Activated T-cell treated with anti-CD3 and anti-CD28 coated beads, Interleukin-2, amount 50 U/mL, for 24 hours (primary cell): ENCODE data around the gene OSM.

Source experiments
- DNase-seq: peaks from one replicate; pipeline ENCODE4 v3.0.0-alpha.2; 2020
- H3K27ac Mint-ChIP-seq: 2 replicates; pipeline ENCODE4 v1.8.0; 2020; ENCODE audit warnings: mild to moderate bottlenecking, mixed read lengths
- H3K27me3 Mint-ChIP-seq: 2 replicates; pipeline ENCODE4 v1.8.0; 2020; ENCODE audit warnings: mixed read lengths
- H3K36me3 Mint-ChIP-seq: 2 replicates; pipeline ENCODE4 v1.8.0; 2020; ENCODE audit warnings: low read depth, mixed read lengths
- H3K4me1 Mint-ChIP-seq: 2 replicates; pipeline ENCODE4 v1.8.0; 2020; ENCODE audit warnings: low read depth, mixed read lengths
- H3K4me3 Mint-ChIP-seq: 2 replicates; pipeline ENCODE4 v1.8.0; 2020; ENCODE audit warnings: mild to moderate bottlenecking, moderate library complexity, mixed read lengths
- H3K9me3 Mint-ChIP-seq: 2 replicates; pipeline ENCODE4 v1.8.0; 2020; ENCODE audit warnings: mixed read lengths

Gene OSM

DNA sequence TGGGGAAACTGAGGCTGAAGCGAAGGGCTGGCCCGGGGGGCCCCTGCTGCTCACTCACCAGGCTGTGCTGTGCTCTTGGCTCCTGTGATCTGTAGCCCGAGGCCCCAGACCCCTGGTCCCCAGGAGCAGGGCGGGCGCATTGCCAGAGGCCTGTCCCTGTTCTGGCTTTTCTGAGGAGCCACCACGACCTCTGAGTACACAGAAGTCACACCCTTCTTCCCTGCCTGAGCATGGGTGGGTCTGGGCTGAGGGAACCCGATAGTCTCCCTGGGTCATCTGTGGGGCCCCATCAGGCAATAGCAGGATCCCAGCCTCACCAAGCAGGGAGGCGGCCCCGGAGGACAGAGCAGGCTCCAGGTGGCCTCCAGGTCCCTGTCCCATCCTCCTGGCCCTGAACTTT lies 17.5 kb upstream of the OSM start:
- Mint-ChIP-seq H3K9me3 (no peaks in the 10 kb centered on the region), H3K27ac (no peak overlapping the region), H3K27me3 (no peaks in the 10 kb centered on the region), H3K36me3 (no peaks in the 10 kb centered on the region), H3K4me3 (no peak overlapping the region), H3K4me1 (peaks cover 29% of the 10 kb centered on the region)
- DNase-seq = no peak

DNA sequence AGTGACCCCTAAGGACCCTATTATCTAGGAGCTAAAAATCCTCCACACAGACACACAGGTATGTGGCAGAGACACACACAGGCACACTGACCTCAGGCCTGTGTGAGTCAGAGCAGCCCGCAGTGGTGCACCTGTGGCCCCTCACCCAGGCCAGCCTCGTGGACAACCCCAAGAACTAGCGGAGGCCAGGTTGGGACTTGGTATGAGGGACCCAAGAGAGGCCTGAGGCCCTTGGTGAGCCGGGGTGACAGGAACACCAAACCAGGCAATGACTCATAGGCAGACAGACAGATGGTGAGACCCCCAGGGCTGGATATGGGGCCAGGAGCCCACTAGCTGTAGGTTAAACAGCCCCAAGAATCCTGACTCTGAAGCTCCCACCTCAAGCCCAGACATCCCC lies 16.7 kb upstream of the OSM start:
- H3K27me3 Mint-ChIP-seq = no peaks in the 10 kb centered on the region
- H3K36me3 Mint-ChIP-seq = no peaks in the 10 kb centered on the region
- peaks cover 28% of the 10 kb centered on the region for H3K4me1 Mint-ChIP-seq
- no peak for DNase-seq
- H3K4me3 Mint-ChIP-seq = no peak overlapping the region
- no peaks in the 10 kb centered on the region for H3K9me3 Mint-ChIP-seq
- H3K27ac Mint-ChIP-seq = no peak overlapping the region

DNA sequence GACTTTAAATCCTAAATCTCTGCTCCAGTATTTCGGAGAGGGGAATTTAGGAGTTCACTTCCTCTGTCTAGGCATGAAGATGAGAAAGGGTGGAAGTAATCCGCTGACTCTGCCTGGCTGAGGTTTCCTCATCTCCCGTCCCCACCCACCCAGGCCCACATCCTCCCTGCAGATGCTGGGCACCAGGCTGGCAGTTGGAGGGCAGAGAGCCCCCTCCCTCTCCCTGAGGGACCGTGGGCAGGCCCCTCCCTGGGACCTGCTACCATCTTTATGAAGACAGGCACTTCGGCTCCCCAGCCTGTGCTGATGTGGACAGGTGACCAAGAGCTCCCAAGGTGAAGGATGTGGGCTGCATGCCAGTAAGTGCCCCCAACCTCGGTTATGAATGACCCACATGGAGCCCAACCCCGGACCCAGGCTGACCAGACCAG lies 16.0 kb upstream of the OSM start:
- Mint-ChIP-seq H3K27me3 (no peaks in the 10 kb centered on the region), H3K27ac (no peak overlapping the region), H3K4me3 (no peak overlapping the region), H3K36me3 (no peaks in the 10 kb centered on the region), H3K4me1 (peaks cover 27% of the 10 kb centered on the region), H3K9me3 (no peaks in the 10 kb centered on the region)
- DNase-seq = no peak

DNA sequence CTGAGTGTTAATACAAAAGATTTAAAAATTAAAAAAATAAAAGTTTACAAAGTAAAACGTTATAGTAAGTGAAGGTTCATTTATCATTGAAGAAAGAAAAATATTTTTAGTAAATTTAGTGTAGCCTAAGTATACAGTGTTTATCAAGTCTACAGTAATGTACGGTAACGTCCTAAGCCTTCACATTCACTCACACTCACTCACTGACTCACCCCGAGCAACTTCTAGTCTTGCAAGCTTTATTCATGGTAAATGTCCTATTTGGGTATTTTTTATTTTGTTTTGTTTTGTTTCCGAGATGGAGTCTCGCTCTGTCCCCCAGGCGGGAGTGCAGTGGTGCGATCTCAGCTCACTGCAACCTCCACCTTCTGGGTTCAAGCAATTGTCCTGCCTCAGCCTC lies 13.9 kb upstream of the OSM start:
- Mint-ChIP-seq H3K27me3 (no peaks in the 10 kb centered on the region), H3K4me1 (peaks cover 34% of the 10 kb centered on the region), H3K27ac (no peak overlapping the region), H3K9me3 (no peaks in the 10 kb centered on the region), H3K36me3 (no peaks in the 10 kb centered on the region), H3K4me3 (no peak overlapping the region)
- no peak for DNase-seq

DNA sequence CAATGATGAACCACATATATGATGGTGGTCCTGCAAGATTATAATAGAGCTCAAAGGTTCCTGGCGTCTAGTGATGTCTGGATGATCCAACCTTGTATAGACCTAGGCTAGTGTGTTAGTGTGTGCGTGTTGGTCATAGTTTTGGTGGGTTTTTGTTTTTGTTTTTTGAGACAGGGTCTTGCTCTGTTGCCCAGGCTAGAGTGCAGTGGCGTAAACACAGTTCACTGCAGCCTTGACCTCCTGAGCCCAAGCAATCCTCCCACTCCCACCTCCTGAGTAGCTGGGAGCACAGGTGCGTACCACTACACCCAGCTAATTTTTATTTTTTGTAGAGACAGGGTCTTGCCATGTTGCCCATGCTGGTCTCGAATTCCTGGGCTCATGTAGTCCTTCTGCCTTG lies 13.3 kb upstream of the OSM start:
- no peaks in the 10 kb centered on the region for H3K36me3 Mint-ChIP-seq
- DNase-seq = no peak
- H3K9me3 Mint-ChIP-seq = no peaks in the 10 kb centered on the region
- no peaks in the 10 kb centered on the region for H3K27me3 Mint-ChIP-seq
- H3K27ac Mint-ChIP-seq = no peak overlapping the region
- H3K4me1 Mint-ChIP-seq = peaks cover 40% of the 10 kb centered on the region
- no peak overlapping the region for H3K4me3 Mint-ChIP-seq

DNA sequence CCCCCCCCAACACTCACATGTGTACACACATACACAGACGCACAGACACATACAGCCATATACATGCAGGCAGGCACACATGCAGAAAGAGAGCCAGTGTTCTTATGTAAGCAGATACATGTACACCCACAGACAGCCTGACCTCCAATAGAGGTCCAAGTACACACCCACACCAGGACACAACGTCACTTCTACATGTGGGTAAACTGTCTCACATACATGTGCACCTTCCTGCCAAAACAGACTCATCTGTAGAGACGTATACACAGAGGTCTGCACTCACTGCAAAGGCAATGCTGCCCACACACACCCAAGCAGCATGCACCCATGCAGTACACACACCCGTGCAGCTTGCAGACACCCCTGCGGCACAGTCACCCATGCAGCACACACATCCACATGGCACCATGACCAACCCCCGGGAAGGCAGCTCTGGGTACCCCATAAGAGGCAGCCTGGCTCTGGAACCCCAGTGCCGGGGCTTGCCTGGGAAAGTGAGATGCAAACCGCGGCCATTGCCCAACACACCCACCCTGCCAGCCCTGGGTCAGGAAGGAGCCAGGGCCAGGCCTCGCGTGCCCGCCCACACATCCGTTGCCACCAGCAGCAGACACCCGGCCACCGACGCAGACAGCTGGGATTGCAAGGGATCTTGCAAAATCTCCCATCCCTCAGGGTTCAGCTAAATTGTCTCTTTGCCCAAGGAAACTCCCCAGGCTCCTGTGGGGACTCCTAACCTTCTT lies 12.6 kb upstream of the OSM start:
- Mint-ChIP-seq H3K4me1 (peaks cover 44% of the 10 kb centered on the region), H3K9me3 (no peaks in the 10 kb centered on the region), H3K27me3 (no peaks in the 10 kb centered on the region), H3K36me3 (no peaks in the 10 kb centered on the region), H3K4me3 (no peak overlapping the region), H3K27ac (no peak overlapping the region)
- DNase-seq = no peak

DNA sequence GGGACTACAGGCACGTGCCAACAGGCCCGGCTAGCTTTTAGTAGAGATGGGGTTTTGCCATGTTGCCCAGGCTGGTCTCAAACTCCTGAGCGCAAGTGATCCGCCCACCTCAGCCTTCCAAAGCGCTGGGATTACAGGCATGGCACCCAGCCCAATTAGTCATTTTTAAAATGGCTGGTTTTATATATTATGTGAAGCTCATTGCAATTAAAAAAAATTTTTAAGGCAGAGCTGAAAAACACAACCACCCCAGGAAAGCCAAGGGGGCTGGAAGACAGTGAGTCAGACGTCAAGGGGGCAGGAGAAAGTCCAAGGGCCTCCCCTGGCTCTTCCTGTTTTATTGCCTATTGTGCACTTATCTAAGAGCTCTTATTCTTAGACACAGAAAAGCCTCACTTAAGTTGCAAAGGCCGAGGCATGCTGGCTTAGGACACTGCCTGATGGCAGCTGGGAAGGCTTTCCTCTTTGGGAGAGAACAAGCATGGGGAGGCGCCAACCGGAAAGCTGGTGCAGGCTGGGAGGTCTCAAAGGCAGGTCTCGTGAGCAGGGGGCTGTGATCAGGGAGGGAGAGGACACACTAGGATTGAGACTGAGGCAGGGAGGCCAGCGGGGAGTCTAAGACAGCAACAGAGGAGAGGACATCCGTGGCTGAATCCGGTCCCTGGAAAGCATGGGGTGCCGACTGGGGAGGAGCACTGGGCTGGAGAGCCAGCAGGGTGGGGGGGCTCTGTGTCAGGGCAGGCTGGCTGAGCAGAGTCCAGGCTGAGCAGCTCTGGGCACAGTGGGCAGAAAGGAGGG lies 11.1 kb upstream of the OSM start:
- H3K36me3 Mint-ChIP-seq = no peaks in the 10 kb centered on the region
- no peak for DNase-seq
- no peaks in the 10 kb centered on the region for H3K27me3 Mint-ChIP-seq
- peaks cover 38% of the 10 kb centered on the region for H3K4me1 Mint-ChIP-seq
- no peak overlapping the region for H3K4me3 Mint-ChIP-seq
- H3K9me3 Mint-ChIP-seq = no peaks in the 10 kb centered on the region
- H3K27ac Mint-ChIP-seq = no peak overlapping the region

DNA sequence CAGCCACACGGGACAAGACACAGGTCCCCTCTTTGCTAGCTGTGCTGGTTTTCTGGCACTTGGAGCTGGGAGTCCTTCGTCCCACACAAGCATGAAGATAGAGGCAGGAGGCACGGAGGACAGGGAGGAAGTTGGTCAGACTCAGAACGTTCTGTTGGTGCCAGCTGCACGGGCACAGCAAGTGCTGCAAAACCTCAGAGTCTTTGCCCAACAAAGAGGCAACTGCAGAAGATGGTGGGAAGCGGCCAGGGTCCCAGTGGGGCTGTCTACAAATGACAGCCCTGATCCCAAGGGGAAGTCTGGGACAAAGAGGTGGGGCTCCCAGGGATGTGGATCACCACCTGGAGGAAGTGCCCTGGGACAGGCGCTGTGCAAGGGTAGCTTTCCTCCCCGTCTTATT lies 9.4 kb upstream of the OSM start:
- H3K27ac Mint-ChIP-seq = peak overlapping the region; percentile 42
- H3K4me3 Mint-ChIP-seq = peak overlapping the region; percentile 25
- H3K9me3 Mint-ChIP-seq = no peaks in the 10 kb centered on the region
- H3K27me3 Mint-ChIP-seq = no peaks in the 10 kb centered on the region
- peaks cover 6% of the 10 kb centered on the region for H3K36me3 Mint-ChIP-seq
- H3K4me1 Mint-ChIP-seq = peaks cover 38% of the 10 kb centered on the region
- no peak for DNase-seq

DNA sequence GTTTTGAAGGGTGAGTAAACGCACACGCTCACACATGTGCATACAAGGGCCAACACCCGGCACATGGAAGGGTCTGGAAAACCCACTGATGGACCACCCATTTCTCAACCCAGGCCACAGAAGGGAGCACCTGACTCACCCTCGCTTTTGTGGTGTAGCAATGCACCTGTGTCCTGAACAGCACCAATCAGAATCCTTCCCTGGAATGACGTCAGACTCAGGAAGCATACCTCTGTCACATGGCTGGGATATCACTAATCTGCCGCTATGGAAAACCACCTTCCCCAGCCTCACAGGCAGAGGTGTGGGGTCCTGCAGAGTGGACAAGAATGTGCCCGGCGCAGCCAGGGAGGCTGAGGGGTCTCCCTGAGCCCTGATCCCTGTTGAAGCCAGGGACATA lies 9.0 kb upstream of the OSM start:
- peak overlapping the region; percentile 42 for H3K27ac Mint-ChIP-seq
- DNase-seq = peak; percentile 55
- peaks cover 8% of the 10 kb centered on the region for H3K36me3 Mint-ChIP-seq
- peak overlapping the region; percentile 25 for H3K4me3 Mint-ChIP-seq
- H3K4me1 Mint-ChIP-seq = peaks cover 38% of the 10 kb centered on the region
- no peaks in the 10 kb centered on the region for H3K9me3 Mint-ChIP-seq
- H3K27me3 Mint-ChIP-seq = no peaks in the 10 kb centered on the region

DNA sequence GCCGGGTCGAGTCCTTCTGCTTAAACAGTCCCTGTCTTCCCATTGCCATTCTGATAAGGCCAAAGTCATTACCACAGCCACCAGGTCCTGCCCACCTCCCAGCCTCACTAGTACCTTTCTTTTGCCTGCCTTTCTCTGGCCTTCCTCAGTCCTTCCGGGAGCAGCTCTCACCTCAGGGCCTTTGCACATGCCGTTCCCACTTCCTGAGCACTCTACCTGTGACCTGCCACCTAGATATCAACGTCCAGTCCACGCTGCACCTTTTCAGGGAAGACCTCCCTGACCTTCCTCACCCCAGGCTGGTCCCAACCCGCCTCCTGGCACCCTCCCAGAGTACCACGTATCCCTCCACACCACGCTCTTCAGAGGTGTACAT lies 7.8 kb upstream of the OSM start:
- Mint-ChIP-seq H3K4me1 (peaks cover 34% of the 10 kb centered on the region), H3K27me3 (no peaks in the 10 kb centered on the region), H3K27ac (no peak overlapping the region), H3K4me3 (no peak overlapping the region), H3K36me3 (peaks cover 17% of the 10 kb centered on the region), H3K9me3 (no peaks in the 10 kb centered on the region)
- DNase-seq = no peak

DNA sequence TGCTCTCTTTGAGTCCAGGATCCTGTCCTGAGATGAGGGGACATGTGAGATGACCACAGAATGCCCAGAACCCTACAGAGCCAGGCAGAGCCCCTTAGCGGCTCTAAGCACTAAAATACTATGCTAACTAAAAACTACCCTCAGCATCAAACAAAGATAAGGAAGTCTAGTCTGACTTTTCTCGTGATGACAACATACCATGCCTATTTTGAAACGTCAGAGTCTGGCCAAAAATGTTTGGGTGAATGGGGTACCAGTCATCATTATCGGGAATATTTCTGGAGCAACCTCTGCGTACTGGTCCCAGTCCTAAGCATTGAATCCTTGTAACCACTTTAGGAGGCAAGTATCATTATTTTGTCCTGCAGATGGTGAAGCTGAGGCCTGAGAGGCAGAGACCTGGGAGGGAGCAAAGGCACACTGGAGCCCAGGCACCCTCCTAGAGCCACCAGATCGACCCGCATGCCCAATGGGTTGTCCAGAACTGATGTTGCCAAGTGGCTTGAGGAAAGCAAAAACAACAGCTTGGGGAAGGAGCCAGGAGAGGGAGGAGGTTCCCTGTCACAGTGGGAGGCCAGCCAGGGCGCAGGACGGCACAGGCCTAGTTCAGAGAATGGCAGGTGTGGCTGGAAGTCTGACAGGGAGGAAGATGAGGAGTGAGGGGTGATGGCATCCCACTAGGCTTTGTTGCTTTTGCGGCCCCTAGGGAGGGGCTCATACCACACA lies 7.2 kb upstream of the OSM start:
- peaks cover 31% of the 10 kb centered on the region for H3K4me1 Mint-ChIP-seq
- H3K9me3 Mint-ChIP-seq = no peaks in the 10 kb centered on the region
- peaks cover 23% of the 10 kb centered on the region for H3K36me3 Mint-ChIP-seq

DNA sequence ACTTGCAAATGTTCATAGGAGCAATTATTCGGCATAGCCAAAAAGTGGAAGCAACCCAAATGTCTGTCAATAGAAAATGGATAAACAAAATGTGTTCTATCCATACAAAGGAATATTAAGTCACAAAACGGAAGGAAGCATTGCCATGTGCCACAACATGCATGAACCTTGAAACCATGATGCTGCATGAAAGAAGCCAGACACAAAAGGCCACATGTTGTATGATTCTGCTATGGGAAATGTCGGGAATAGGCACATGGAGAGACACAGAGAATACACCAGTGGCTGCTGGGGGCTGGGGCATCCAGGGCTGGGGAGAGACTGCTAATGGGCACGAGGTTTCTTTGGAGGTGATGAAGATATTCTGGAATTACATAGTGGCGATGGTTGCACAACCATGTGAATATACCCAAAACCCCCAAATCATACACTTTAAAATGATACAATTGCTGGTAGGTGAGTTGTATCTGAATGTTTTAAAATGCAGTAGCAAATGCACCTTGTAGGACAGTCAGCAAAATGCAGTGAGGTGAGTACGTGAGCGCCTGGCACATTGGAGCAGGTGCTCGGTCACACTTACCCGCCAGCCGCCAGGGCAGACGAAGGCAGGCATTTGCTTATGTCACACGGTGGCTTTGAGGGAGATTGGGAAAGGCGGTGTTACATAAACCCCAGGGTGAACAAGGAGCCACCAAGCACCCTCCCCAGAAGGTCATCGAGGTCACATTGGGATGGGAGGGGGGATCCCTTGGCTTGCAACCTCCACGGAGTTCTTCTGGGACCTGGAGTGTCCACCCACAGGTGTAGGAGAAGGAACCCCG lies 6.3 kb upstream of the OSM start:
- no peaks in the 10 kb centered on the region for H3K9me3 Mint-ChIP-seq
- no peak overlapping the region for H3K27ac Mint-ChIP-seq
- no peak overlapping the region for H3K4me3 Mint-ChIP-seq
- no peak for DNase-seq
- peaks cover 31% of the 10 kb centered on the region for H3K36me3 Mint-ChIP-seq
- no peaks in the 10 kb centered on the region for H3K27me3 Mint-ChIP-seq
- H3K4me1 Mint-ChIP-seq = peaks cover 37% of the 10 kb centered on the region

More for the DNA sequence above, 7.2 kb upstream of the OSM start:
- no peaks in the 10 kb centered on the region for H3K27me3 Mint-ChIP-seq
- DNase-seq = no peak
- no peak overlapping the region for H3K4me3 Mint-ChIP-seq
- no peak overlapping the region for H3K27ac Mint-ChIP-seq

DNA sequence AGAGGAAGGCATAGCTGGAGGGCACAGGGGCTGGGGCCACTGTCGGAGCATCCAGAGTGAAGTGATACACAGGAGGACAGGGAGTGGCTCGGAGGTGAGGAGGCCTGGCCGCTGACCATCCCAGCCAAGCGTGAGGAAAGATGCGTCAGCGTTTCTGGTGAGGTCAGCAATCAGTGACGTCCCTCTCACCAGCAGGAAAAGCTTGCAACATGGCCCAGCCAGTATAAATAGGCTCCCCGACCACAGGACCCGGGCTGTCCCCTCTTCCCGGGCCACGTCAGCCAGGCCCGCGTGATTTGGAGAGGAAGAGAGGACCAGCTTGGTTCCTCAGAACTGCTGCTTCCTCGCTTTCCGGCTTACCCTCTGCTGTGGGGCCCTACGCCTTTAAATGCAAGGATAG lies 4.2 kb upstream of the OSM start:
- Mint-ChIP-seq H3K27me3 (no peaks in the 10 kb centered on the region), H3K27ac (no peak overlapping the region), H3K4me3 (no peak overlapping the region), H3K9me3 (no peaks in the 10 kb centered on the region), H3K36me3 (peaks cover 47% of the 10 kb centered on the region), H3K4me1 (peaks cover 37% of the 10 kb centered on the region)
- DNase-seq = no peak

DNA sequence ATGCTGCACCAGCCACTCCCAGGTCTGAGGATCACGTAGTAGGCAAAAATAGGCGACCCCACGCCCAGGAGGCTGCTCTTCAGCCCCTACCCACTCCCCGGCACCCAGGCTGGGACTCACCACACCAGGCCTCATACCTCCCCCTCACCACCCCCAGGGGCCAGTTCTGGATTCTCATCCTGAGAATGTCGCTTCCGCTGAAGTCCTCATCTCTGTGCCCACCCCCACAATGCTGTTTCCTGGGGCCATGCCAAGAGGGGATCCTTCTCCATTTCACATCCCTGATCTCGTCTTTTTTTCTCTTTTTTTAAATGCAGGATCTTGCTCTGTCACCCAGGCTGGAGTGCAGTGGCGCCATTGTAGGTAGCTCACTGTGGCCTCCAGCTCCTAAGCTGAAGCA lies 1.7 kb upstream of the OSM start:
- Mint-ChIP-seq H3K36me3 (peaks cover 71% of the 10 kb centered on the region), H3K4me3 (peak overlapping the region; percentile 94), H3K9me3 (no peaks in the 10 kb centered on the region), H3K27ac (peak overlapping the region; percentile 99), H3K27me3 (no peaks in the 10 kb centered on the region), H3K4me1 (peaks cover 45% of the 10 kb centered on the region)
- no peak for DNase-seq
